Ascending aorta (tissue), 2 donors: Measurements from ENCODE around the gene CTNNA2. TPM values are rescaled to one million over a fixed set of nuclear protein-coding genes. Genes with fewer than 3 reads are reported as not detected.

Experiments
- DNase-seq, 2 donors: peaks; one replicate each; pipeline ENCODE4 v3.0.0-alpha.2; 2019; ENCODE audit warnings: low spot score in 2 of 2
- H3K27ac ChIP-seq, 2 donors: fragments of 200-600 bp; sonication (generic); one replicate each; pipeline ENCODE4 v1.5.1; 2016 to 2017; ENCODE audit warnings: mild to moderate bottlenecking in 1 of 2
- H3K27me3 ChIP-seq: fragments of 200-600 bp; sonication (generic); one replicate; pipeline ENCODE4 v1.5.1; 2017
- H3K36me3 ChIP-seq, 2 donors: fragments of 200-600 bp; sonication (generic); one replicate each; pipeline ENCODE4 v1.5.1; 2016
- H3K4me1 ChIP-seq, 2 donors: fragments of 200-600 bp; sonication (generic); one replicate each; pipeline ENCODE4 v1.5.1; 2016 to 2017; ENCODE audit warnings: mild to moderate bottlenecking in 1 of 2
- H3K4me3 ChIP-seq, 2 donors: fragments of 200-600 bp; sonication (generic); one replicate each; pipeline ENCODE4 v1.5.1; 2016 to 2017; ENCODE audit warnings: mild to moderate bottlenecking in 1 of 2
- H3K9me3 ChIP-seq, 2 donors: fragments of 200-600 bp; sonication (generic); one replicate each; pipeline ENCODE4 v1.5.1; 2016
- intact Hi-C: fragments of 100-400 bp; cut with DNase I; formaldehyde crosslinking; loops from one replicate; pipeline ENCODE4 v1.15.1; 2023
- total RNA-seq: library from RNA; depleted of rRNA; stranded (reverse); fragments of >200 nt; gene quantifications from one replicate; pipeline ENCODE4 v1.1.0, GENCODE V29; 2016
- TF ChIP-seq, protein P1 (sequence below), 3 experiments: fragments of 200-600 bp in 2 of 3; fragments of 450-650 bp in 1 of 3; sonication (generic) in 2 of 3; IDR thresholded peaks; one replicate each; pipeline ENCODE4 v1.5.1; 2016 to 2019; ENCODE audit warnings: antibody characterized with exemption in 3 of 3, mild to moderate bottlenecking in 1 of 3, moderate library complexity in 1 of 3

Gene CTNNA2
- total RNA-seq, 1 donor from 2014 or later = not detected

DNA sequence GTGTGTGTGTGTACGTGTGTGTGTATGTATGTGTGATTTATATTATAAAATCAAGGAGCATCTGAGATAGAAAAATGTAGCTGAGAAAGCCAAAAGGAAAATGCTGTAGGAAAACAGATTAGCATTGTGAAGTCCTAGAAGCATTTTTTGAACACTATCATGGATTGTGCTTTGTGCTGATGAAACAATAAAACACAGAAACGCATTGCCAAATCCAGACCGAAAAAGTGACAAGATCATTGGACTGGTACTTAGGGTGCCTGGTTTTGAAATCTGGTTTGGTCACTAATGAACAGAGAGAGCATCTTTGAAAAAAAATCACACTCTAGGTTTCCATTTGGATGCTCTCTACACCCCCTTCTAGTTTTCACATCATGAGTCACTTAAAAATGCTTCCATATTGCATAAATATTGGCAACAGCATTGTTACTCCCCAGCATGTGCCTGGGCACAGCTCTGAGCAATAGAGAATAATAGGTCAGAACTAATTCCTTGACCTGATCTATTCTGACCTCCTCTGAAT is 1006.3 kb downstream of the CTNNA2 start:
- intact Hi-C loops = no loop called here
- H3K4me1 ChIP-seq = no peaks in the 10 kb centered on the region
- no peaks in the 10 kb centered on the region for H3K9me3 ChIP-seq
- no peaks in the 10 kb centered on the region for H3K36me3 ChIP-seq
- TF ChIP-seq, protein P1, sequence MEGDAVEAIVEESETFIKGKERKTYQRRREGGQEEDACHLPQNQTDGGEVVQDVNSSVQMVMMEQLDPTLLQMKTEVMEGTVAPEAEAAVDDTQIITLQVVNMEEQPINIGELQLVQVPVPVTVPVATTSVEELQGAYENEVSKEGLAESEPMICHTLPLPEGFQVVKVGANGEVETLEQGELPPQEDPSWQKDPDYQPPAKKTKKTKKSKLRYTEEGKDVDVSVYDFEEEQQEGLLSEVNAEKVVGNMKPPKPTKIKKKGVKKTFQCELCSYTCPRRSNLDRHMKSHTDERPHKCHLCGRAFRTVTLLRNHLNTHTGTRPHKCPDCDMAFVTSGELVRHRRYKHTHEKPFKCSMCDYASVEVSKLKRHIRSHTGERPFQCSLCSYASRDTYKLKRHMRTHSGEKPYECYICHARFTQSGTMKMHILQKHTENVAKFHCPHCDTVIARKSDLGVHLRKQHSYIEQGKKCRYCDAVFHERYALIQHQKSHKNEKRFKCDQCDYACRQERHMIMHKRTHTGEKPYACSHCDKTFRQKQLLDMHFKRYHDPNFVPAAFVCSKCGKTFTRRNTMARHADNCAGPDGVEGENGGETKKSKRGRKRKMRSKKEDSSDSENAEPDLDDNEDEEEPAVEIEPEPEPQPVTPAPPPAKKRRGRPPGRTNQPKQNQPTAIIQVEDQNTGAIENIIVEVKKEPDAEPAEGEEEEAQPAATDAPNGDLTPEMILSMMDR (IDR thresholded peaks at IDR 0.05) = no peak
- no peak for DNase-seq
- H3K4me3 ChIP-seq = no peak overlapping the region
- H3K27me3 ChIP-seq = no peaks in the 10 kb centered on the region
- H3K27ac ChIP-seq = no peak overlapping the region

DNA sequence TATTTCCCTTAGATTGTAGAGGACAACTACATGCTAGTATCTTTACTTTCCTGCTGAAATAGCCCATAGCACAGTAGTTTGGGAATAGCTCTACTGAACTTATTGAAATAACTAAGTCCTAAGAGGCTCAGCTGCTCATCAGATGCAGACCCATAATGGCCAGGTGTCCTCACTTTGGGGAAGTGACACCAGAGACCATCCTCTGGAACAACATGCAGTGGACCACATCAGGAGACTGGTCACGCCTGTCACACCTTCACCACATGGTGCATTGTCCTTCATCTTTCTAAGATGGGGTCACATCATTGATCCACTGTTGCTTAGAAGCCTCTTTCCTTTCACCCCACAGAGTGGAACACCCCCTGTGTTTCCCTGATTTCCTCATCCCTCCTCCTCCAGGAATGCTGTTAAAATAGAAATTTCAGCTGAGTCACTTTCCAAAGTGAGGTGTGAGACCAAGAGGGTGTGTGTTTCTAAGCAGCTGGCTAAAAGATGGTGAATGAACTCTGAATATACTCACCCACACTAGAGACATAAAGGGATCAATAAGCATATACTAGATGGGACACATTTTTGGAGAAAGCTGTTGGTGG is 1006.9 kb downstream of the CTNNA2 start:
- H3K4me1 ChIP-seq = no peaks in the 10 kb centered on the region
- no peaks in the 10 kb centered on the region for H3K36me3 ChIP-seq
- intact Hi-C loops = no loop called here
- TF ChIP-seq, protein P1 (IDR thresholded peaks at IDR 0.05) = no peak
- H3K27ac ChIP-seq = no peak overlapping the region
- no peaks in the 10 kb centered on the region for H3K9me3 ChIP-seq
- no peaks in the 10 kb centered on the region for H3K27me3 ChIP-seq
- no peak overlapping the region for H3K4me3 ChIP-seq
- no peak for DNase-seq

DNA sequence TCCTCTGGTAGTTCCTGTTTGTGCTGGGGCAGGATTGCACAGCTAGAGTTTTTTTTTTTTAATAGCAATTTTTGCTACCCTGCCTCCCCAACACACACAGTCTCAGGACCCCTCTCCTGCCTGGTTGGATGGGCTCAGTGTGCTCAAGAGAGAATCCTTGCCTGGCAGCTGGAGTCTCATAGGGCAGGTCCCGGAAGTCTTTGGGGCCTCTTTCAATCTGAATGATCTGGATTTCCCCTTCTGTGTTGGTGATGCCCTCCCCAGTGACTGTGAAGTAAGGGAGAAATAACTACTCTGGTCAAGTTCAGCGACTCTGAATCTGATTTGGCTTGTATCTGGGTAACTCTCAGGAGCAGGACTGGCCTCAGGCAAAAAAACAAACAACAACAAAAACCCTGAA is 1012.3 kb downstream of the CTNNA2 start:
- no peaks in the 10 kb centered on the region for H3K9me3 ChIP-seq
- no peaks in the 10 kb centered on the region for H3K36me3 ChIP-seq
- H3K27me3 ChIP-seq = no peaks in the 10 kb centered on the region
- H3K27ac ChIP-seq = no peak overlapping the region
- H3K4me1 ChIP-seq = no peaks in the 10 kb centered on the region
- no peak for DNase-seq
- H3K4me3 ChIP-seq = no peak overlapping the region
- intact Hi-C loops = no loop called here
- TF ChIP-seq, protein P1 (IDR thresholded peaks at IDR 0.05) = no peak

DNA sequence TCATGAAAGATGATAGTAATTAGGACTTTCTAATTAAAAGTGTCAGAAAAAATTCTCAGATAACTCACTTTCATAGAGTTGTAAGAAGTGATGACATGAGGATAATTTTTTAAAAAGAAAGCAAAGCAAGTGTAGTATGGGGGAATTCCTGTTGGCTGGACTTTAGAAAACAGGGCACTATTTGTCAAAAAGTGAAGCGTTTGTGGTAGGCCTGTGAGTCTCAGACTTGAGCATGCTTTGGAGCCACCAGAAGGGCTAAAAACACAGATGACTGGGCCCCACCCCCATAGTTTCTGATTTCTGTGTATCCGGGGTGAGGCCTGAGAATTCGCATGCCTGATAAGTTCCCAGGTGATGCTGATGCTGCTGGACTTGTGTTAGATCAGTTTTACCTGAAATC is 1014.3 kb downstream of the CTNNA2 start:
- H3K9me3 ChIP-seq = no peaks in the 10 kb centered on the region
- H3K36me3 ChIP-seq = no peaks in the 10 kb centered on the region
- H3K27me3 ChIP-seq = no peaks in the 10 kb centered on the region
- TF ChIP-seq, protein P1 (IDR thresholded peaks at IDR 0.05) = no peak
- DNase-seq = no peak
- no peak overlapping the region for H3K27ac ChIP-seq
- H3K4me1 ChIP-seq = no peaks in the 10 kb centered on the region
- H3K4me3 ChIP-seq = no peak overlapping the region
- intact Hi-C loops = no loop called here

DNA sequence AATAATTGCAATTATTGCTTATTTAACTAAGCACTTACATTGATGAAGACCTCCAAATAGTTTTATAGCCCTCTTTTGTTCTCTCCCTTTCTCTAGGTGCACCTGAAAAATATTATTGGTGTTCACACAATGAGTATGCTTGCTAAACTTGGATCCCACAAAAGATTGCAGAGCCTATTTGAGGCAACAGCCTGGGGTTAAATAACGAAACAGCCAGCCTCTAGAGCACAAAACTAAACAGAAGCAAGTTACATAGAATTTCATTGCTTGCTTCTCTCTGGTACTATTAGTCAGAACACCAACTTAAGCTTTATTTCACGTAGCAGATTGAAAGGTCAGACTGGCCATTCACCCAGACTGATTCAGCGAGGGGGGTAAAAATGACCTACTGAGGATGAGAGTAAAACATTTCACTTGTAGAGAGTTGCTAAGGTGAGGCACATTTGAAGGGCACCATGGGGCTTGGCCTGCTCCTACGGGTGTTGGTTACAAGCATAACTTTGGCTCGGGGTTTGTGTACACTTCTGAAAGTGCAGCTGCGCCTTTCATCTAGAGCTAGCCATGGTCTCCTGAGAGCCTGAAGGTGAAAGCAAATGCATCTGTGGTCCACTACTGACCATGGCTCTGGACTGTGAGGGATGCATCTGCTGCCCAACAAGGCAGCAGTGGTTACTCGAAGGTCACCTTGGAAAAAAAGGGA is 1016.8 kb downstream of the CTNNA2 start:
- no peak for DNase-seq
- TF ChIP-seq, protein P1 (IDR thresholded peaks at IDR 0.05) = no peak
- H3K4me3 ChIP-seq = no peak overlapping the region
- no peaks in the 10 kb centered on the region for H3K9me3 ChIP-seq
- H3K27ac ChIP-seq = no peak overlapping the region
- no peaks in the 10 kb centered on the region for H3K27me3 ChIP-seq
- H3K36me3 ChIP-seq = no peaks in the 10 kb centered on the region
- no peaks in the 10 kb centered on the region for H3K4me1 ChIP-seq
- intact Hi-C loops = no loop called here
